Gastroesophageal sphincter (tissue), 4 donors: ENCODE results near the gene CTLA4. TPM values are rescaled to one million over a fixed set of nuclear protein-coding genes. Genes with fewer than 3 reads are reported as not detected.

Source experiments
- ATAC-seq: fragments of 150-250 bp; one replicate; pipeline ENCODE4 v1.9.1; 2016; ENCODE audit warnings: mild to moderate bottlenecking, moderate library complexity
- H3K27ac ChIP-seq, 4 donors: fragments of 200-600 bp; sonication (generic) in 3 of 4; 1 replicate in 3 of 4; 2 replicates in 1 of 4; pipeline ENCODE4 v1.5.1; 2016 to 2019
- H3K27me3 ChIP-seq: fragments of 200-600 bp; sonication (generic); one replicate; pipeline ENCODE4 v1.5.1; 2019
- H3K36me3 ChIP-seq, 2 donors: fragments of 200-600 bp; sonication (generic); one replicate each; pipeline ENCODE4 v1.5.1; 2019; ENCODE audit warnings: control low read depth in 1 of 2
- H3K4me1 ChIP-seq, 3 donors: fragments of 200-600 bp; sonication (generic); 1 replicate in 2 of 3; 2 replicates in 1 of 3; pipeline ENCODE4 v1.5.1; 2016 to 2019; ENCODE audit warnings: control low read depth in 2 of 3
- H3K4me3 ChIP-seq, 2 donors: fragments of 200-600 bp; sonication (generic); one replicate each; pipeline ENCODE4 v1.5.1; 2019; ENCODE audit warnings: mild to moderate bottlenecking in 1 of 2, moderate library complexity in 1 of 2
- H3K9me3 ChIP-seq, 3 donors: fragments of 200-600 bp; sonication (generic); one replicate each; pipeline ENCODE4 v1.5.1; 2017 to 2019; ENCODE audit warnings: control low read depth in 2 of 3
- EP300 ChIP-seq: sonication (generic); formaldehyde crosslinking; IDR thresholded peaks from one replicate; pipeline ENCODE4 v1.6.1; 2017; ENCODE audit warnings: antibody characterized with exemption, mild to moderate bottlenecking
- POLR2A ChIP-seq, 2 donors: fragments of 450-650 bp; IDR thresholded peaks; one replicate each; pipeline ENCODE4 v1.6.1; 2017; ENCODE audit warnings: antibody characterized with exemption in 2 of 2, mild to moderate bottlenecking in 2 of 2, moderate library complexity in 1 of 2
- POLR2AphosphoS5 ChIP-seq: sonication (generic); formaldehyde crosslinking; IDR thresholded peaks from one replicate; pipeline ENCODE4 v1.6.1; 2017; ENCODE audit warnings: antibody characterized with exemption
- WGBS, 2 donors: methylation state at CpG; one replicate each; pipeline ENCODE4 v1.1.5; 2018; ENCODE audit warnings: low coverage in 1 of 2; 5-methylcytosine and 5-hydroxymethylcytosine counted together
- total RNA-seq, 4 donors: library from RNA; depleted of rRNA; stranded (reverse); fragments of >200 nt; gene quantifications; one replicate each; pipeline ENCODE4 v1.1.0, GENCODE V29; 2016
- TF ChIP-seq, protein P1 (sequence below), 4 experiments: fragments of 200-600 bp in 2 of 4; fragments of 450-650 bp in 2 of 4; sonication (generic) in 1 of 4; IDR thresholded peaks; one replicate each; pipeline ENCODE4 v1.5.1; 2017 to 2019; ENCODE audit warnings: antibody characterized with exemption in 4 of 4, mild to moderate bottlenecking in 2 of 4, moderate library complexity in 2 of 4

The CTLA4 gene
- total RNA-seq, 4 donors from 2014 or later: 0.81 TPM; not detected in 3

DNA sequence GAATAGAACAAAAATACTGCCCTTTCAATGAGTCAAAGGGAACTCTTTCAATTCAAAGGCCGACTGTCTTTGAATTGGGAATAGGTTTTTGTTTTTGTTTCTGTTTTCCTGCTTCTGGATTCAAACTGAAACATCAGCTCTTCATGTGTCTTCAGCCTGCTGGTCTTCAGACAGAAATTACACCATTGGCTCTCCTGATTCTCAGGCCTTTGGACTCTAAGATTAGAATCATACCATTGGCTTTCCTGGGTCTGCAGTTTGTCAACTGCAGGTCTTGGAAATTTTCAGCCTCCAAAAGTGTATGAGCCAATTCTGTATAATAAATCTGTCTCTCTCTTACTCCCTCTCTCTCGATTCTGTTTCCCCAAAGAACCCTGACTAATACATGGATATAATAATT is 31.1 kb downstream of the CTLA4 start:
- 31 to 80% methylated on average over 1 to 2 of the region's 2 CpGs for WGBS, 2 donors
- no peaks in the 10 kb centered on the region for H3K27me3 ChIP-seq
- TF ChIP-seq POLR2A (IDR thresholded peaks at IDR 0.05) (no peak), EP300 (no peak), POLR2AphosphoS5 (no peak)
- TF ChIP-seq, protein P1, sequence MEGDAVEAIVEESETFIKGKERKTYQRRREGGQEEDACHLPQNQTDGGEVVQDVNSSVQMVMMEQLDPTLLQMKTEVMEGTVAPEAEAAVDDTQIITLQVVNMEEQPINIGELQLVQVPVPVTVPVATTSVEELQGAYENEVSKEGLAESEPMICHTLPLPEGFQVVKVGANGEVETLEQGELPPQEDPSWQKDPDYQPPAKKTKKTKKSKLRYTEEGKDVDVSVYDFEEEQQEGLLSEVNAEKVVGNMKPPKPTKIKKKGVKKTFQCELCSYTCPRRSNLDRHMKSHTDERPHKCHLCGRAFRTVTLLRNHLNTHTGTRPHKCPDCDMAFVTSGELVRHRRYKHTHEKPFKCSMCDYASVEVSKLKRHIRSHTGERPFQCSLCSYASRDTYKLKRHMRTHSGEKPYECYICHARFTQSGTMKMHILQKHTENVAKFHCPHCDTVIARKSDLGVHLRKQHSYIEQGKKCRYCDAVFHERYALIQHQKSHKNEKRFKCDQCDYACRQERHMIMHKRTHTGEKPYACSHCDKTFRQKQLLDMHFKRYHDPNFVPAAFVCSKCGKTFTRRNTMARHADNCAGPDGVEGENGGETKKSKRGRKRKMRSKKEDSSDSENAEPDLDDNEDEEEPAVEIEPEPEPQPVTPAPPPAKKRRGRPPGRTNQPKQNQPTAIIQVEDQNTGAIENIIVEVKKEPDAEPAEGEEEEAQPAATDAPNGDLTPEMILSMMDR (IDR thresholded peaks at IDR 0.05): no peak
- no peak overlapping the region for H3K4me3 ChIP-seq
- H3K27ac ChIP-seq: no peak overlapping the region
- ATAC-seq: no peak
- H3K9me3 ChIP-seq: peaks cover 0 to 21% (median 0%) of the 10 kb centered on the region in 3 donors
- peaks cover 0 to 9% (median 0%) of the 10 kb centered on the region in 3 donors for H3K4me1 ChIP-seq
- no peaks in the 10 kb centered on the region for H3K36me3 ChIP-seq

DNA sequence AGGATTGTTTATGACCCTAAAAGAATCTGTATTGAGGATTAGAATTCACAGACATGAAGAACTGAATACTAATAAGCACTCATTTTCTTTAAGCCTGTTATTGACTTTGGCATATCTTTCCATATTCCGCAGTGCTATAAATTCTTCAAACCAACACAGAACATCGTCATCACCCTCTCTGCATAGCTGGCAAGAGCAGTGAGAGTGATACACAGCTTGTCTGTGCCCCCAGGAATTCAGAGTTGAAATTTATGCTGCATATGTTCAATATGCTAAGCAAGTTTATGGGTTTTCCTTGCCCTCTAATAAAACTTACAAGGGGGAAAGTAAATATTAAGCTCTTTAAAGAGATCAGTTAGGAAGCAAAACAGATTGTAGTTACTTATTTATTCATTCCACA is 32.7 kb downstream of the CTLA4 start:
- Histone ChIP-seq H3K4me1 (no peaks in the 10 kb centered on the region), H3K36me3 (no peaks in the 10 kb centered on the region), H3K27ac (no peak overlapping the region), H3K27me3 (no peaks in the 10 kb centered on the region), H3K4me3 (no peak overlapping the region), H3K9me3 (peaks cover 0 to 21% (median 0%) of the 10 kb centered on the region in 3 donors)
- no peak for TF ChIP-seq POLR2AphosphoS5
- TF ChIP-seq, protein P1 (IDR thresholded peaks at IDR 0.05): no peak
- TF ChIP-seq POLR2A (IDR thresholded peaks at IDR 0.05): no peak
- TF ChIP-seq EP300: no peak
- no peak for ATAC-seq
- 80 to 83% methylated on average over 2 of the region's 2 CpGs for WGBS, 2 donors

GRCh38 chr2:203904022-203904421 is 36.5 kb downstream of the CTLA4 start:
- ATAC-seq: no peak
- Histone ChIP-seq H3K9me3 (peaks cover 0 to 21% (median 0%) of the 10 kb centered on the region in 3 donors), H3K4me3 (no peak overlapping the region), H3K4me1 (peaks cover 0 to 10% (median 0%) of the 10 kb centered on the region in 3 donors), H3K36me3 (no peaks in the 10 kb centered on the region), H3K27me3 (no peaks in the 10 kb centered on the region), H3K27ac (no peak overlapping the region)
- no peak for TF ChIP-seq EP300
- TF ChIP-seq POLR2A (IDR thresholded peaks at IDR 0.05): no peak
- TF ChIP-seq, protein P1 (IDR thresholded peaks at IDR 0.05): no peak
- TF ChIP-seq POLR2AphosphoS5: no peak
- WGBS, 2 donors: 87 to 91% methylated on average over 4 of the region's 4 CpGs

DNA sequence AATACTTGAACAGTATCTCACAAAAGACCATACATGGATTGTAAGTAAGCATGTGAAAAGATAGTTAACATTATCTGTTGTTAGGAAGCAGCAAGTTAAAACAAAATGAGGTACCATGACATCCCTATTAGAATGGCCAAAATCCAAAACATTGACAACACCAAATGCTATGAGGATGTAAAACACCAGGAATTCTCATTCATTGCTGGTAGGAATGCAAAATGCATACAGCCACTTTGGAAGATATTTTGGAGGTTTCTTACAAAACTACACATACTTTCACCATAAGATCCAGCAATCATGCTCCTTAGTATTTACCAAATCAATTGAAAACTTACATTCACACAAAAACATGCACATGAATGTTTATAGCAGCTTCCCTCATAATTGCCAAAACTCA is 38.1 kb downstream of the CTLA4 start:
- ATAC-seq: no peak
- Histone ChIP-seq H3K27ac (no peak overlapping the region), H3K9me3 (peaks cover 0 to 21% (median 0%) of the 10 kb centered on the region in 3 donors), H3K4me3 (no peak overlapping the region), H3K4me1 (peaks cover 0 to 21% (median 4%) of the 10 kb centered on the region in 3 donors), H3K36me3 (no peaks in the 10 kb centered on the region), H3K27me3 (no peaks in the 10 kb centered on the region)
- TF ChIP-seq POLR2A (IDR thresholded peaks at IDR 0.05) (no peak), POLR2AphosphoS5 (no peak), EP300 (no peak)
- TF ChIP-seq, protein P1 (IDR thresholded peaks at IDR 0.05): no peak

DNA sequence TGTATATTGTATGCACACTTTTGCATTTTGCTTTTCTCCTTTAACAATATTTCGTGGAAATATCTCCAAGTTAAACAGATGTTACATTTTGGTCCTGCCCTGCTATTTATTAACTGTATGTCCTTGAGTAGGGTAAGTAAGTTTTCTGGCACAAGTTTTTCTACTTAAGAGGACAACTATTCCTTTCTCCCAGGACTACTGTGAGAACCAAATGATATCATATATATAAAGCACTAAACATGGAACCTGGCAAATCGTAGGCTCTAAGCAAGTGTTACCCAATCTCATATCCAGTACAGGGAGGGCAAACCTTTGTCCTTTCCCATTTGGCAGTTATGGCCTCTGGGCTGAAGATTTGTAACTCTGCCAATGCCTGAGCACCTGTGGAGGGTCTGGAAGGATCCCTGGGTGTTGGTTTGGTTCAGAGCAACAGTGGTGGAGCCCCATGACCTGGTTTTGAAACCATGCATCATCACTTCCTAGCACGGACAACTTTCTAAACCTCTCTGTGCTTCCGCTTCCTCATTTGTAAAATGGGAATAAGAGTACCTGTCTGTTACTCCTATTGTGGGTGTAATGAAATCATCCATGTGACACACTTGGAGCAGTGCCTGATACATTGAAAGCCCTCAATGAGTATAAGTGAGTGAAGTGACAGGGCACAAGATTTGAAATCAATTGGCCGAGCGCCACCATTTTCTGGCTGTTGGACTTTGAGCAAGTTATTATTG is 40.7 kb downstream of the CTLA4 start:
- TF ChIP-seq EP300 (no peak), POLR2A (IDR thresholded peaks at IDR 0.05) (no peak), POLR2AphosphoS5 (no peak)
- TF ChIP-seq, protein P1 (IDR thresholded peaks at IDR 0.05): no peak

More for the DNA sequence above, 40.7 kb downstream of the CTLA4 start:
- Histone ChIP-seq H3K4me1 (peaks cover 0 to 21% (median 4%) of the 10 kb centered on the region in 3 donors), H3K27me3 (no peaks in the 10 kb centered on the region), H3K9me3 (no peaks in the 10 kb centered on the region), H3K36me3 (no peaks in the 10 kb centered on the region), H3K27ac (no peak overlapping the region), H3K4me3 (no peak overlapping the region)
- peak; percentile 24 for ATAC-seq
- 73 to 90% methylated on average over 3 to 6 of the region's 6 CpGs for WGBS, 2 donors
